GM18520 (cell line): Measurements from ENCODE around the gene SETX.
"Not testable (repeated sequence)": the region's sequence is repeated elsewhere in the genome, so short reads cannot be mapped to it uniquely, and the experiment has no call there.

Experiments
- ATAC-seq: cut with Tn5 transposase; IDR thresholded peaks from one replicate; pipeline ENCODE4 v1.9.1; 2021; ENCODE audit not compliant: unreplicated experiment

Gene SETX

DNA sequence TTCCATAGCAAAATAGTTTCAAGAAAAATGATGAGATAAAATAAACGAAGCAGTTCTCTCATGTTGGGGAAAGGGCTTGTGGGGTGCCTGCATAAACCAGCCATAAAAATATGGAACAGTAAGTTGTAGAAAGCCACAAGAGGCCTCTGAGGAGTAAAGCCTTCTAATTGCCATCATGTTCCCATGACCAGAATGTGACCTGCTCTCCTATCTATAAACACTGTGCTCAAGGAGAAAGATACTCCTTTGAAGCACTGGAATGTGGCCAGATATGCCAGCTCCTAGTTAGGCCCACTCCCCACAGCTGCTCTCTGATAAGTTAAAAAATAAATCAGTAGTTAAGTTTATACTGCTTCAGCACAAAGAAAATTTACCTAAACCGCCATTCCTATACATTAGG is 65.8 kb downstream of the SETX start:
- ATAC-seq = no peak

DNA sequence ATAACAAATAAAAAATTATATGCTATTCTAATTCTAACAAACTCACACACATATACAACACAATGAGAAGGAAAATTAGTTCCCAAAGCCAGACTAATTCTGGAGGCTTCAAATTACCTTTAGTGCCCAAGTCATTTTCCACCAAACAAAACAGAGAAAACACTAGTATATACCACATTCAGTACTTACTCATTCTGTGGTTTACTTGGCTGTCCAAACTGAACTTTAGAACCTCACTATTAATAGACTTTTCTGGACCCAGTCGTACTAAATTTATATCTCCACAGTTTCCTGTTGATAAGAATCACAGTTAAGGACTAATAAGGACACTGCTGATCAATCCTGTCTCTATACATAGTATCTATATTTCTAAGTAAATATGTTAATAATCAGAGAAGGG is 66.4 kb downstream of the SETX start:
- ATAC-seq = no peak

DNA sequence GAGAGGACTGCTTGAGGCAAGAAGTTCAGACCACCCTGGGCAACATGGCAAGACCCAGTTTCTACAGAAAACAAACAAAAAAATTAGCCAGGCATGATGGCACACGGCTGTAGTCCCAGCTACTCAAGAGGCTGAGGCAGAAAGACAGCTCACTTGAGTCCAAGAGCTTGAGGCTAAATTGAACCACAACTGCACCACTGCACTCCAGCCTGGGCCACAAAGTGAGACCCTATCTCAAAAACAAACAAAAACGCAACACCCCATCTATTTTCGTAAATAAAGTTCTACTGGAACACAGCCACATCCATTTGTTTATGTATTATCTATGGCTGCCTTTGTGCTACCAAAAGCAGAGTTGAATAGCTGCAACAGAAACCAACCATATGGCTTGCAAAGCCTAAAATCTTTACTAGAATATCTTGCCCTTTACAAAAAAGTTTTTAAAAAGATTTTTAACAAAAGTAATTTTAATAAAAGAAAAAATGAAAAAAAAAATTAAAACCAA is 67.5 kb downstream of the SETX start:
- ATAC-seq = no peak

DNA sequence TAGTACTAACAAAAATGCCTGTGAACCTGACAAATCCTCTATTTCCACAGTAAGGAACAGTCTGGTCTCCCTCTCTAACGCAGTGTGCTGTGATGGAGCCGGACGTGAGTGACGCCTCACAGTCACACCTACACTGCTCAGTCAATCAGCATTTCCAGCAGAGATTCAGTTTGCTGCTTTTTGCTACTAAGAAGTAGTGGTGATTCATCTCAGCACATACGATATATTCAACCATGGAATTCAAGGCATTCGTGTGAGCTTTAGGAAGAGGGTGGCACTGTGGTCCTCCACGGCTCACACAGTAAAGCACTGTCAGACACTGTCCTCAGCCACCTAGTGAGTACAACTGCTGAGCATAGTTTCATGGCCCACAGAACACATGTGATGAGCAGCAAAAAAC is 70.9 kb downstream of the SETX start:
- ATAC-seq = no peak

DNA sequence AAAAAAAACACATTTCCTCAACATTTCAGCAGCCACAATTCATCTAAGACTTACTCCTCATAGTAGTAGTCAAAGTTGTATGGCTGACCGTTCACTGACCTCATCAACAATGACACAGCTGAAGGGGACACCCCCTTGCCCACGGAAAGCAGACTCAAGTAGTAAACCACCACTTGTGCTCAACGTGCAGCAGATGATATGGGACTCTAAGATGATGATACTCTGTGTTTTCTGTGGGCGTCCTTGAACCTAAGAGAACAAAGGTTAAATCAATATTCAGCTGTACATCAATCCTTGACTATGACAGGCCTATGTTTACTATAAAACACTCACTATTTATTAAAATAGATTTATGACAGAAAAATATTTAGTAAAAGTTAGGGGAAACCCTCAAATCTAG is 71.6 kb downstream of the SETX start:
- no peak for ATAC-seq

DNA sequence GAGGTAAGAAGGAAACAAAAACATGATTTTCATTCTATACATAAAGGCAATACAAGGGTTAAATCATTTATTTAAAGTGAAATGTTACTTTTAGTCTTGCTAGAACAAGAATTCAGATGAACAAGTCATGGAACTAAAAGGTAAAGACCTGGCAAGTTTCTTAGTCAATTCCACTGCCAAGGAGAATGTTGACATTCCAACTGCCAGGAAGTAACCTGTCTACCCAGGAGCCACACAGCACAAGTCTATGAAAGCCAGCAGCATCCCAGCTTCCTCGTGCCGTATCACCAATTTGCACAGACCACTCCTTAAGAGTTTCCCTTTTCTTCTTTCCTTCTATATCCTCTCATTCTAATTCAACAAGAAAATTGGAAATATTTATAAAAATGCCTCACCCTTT is 79.9 kb downstream of the SETX start:
- ATAC-seq = no peak

DNA sequence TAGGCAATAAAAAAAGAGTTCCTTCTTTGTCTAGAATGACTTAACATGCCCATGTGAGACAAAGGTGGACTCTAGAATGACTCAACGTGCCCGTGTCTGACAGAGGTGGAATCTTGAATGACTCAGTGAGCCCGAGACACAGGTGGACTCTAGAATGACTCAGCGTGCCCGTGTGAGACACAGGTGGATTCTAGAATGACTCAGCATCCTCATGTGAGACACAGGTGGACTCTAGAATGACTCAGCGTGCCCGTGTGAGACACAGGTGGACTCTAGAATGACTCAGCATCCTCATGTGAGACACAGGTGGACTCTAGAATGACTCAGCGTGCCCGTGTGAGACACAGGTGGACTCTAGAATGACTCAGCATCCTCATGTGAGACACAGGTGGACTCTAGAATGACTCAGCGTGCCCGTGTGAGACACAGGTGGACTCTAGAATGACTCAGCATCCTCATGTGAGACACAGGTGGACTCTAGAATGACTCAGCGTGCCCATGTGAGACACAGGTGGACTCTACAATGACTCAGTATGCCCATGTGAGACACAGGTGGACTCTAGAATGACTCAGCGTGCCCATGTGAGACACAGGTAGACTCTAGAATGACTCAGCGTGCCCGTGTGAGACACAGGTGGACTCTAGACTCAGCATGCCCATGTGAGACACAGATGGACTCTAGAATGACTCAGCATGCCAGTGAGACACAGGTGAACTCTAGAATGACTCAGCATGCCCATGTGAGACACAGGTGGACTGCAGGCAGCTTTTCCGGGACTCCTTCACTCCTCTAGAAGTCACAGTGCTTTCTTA is 84.9 kb downstream of the SETX start:
- not testable (repeated sequence) for ATAC-seq

DNA sequence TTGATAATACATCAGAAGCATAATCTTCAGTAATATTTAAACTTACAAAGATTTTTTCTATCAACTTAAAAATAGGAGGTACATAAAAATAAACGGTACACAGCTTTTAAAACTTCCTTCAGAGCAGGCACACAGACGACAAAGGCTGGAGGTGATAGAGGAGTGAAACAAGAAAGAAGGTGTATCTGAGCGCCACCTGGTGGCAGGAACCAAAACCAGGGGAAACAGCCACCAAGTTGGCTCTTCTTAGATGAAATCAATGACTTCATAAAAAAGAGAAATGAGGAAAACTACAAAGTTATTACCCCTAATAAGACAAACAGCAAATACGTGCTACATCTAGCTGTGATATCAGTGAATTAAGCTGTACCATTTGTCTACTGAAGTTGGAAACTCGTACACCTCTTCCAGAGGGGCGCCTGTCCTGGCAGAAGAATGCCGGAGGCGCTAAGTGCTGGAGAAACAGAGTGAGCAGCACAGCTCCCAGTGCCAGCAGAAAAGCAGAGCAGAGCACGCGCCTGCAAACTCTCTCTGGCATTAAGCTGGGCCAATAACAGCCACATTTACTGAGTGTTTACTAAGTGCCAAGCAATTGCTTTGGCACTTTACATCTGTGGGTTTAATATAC is 85.9 kb downstream of the SETX start:
- ATAC-seq = no peak

DNA sequence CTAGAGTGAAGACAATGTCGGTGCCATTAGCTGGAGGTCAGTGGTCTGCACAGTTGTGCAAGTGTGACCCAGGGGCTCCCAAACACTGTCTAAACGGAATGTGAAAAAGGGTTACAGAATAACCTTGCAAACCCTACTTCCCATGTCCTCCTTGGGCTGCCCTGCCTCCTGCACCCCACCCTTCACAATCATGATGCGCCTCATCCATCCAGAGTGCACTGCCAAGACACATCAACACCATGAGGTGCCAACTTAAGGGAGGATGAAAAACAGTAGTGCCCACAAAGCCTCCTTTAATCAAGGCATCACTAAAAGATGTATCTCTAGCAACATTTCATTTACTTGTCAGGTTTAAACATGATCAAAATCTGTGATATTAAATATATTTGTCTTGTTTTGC is 87.1 kb downstream of the SETX start:
- ATAC-seq = no peak

DNA sequence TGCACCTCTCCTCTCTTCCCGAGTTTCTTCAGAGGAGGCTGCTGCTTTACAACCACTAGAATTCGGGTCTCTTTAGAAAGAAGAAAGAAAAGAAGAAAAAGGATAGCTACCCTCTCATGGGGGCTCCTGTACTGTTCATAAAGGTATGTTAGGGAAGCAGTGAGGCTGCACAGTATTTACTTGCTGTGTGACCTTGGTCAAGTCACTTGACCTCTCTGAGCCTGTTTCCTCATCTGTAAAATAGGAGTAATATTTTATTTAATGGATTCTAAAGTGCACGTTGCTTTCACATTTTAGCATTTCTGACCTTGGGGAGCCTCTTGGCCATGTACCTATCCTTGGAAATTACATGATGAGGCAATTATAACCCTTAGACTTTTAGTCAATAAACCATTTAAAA is 88.8 kb downstream of the SETX start:
- ATAC-seq = no peak

DNA sequence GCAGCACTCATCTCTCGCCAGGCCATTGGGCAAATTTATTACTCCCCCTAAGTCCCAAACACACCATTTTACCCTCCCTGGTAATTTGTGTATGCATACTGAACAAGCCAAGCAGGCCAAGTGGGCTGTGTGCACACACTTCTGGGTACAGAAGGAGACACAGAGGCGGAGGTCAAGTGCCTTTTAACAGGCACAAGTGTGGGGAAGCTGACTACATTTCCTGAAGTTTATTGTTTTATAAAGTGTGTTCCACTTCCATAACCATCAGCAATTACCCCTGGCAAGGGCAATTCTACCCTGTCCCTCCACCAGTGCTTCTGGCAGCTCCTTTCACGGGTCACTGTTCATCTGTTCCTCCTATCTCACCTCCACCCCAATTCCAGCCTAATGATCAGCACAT is 93.9 kb downstream of the SETX start:
- ATAC-seq = no peak

DNA sequence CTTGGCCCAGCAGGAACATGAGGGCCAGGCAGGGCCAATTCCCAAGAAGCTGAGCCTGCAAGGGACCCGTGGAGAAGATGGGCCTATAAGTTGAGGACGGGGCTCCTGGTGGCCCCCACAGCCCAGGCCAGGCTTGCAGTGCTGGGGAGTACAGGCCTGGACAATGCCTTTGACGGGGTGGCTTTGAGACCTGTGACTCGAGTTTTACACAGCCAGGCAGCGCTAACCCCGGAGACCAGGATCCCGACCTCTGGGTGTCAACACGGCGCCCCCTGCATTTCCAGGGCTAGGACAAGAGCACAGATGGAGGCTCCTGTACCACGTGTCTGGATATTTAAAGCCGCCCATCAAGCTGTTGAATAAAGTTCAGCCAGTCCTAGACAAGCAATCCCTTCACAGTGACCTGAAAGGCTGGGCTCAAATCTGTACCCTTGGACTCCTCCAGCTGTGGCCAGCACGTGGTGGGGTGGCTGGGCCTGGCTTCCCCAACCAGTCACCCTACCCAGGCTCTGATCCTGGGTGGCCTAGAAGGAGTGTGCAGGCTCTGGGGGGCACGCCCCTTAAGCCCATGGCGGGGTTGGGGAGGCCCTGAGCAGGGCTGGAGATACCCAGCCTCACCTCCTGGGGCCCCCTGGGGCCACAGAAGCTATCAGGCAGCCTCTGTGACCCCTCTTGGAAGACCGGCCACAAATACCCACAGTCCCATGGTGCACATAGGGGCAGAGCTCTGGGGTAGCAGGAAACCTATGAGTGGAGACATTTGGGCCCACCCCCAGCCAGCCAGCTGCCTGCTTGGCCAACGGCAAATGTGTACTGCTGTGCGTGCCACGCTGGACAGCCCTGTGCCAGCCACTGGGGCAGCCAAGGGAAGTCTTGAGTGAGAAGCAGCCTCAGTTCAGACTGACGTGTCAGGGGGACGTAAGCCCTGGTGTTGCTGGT is 104.2 kb downstream of the SETX start:
- ATAC-seq = no peak

DNA sequence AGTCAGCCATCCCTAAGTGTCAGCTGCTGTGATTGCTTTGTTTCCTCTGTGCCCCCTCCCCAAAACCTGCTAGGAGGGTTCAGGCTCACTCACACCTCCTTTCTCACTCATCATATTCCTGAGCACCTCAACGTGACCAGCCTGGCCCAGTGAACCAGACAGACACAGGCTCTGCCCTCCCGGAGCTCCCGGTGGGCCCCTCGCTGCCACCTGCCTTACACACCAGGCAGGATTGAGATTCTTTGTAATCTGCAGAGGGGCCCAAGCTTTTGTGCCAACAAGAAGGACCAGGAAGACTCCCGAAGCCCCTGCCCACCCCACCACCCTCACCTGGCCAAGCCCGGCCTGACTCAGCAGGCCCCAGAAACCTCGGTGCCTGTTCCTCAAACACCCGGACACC is 105.1 kb downstream of the SETX start:
- no peak for ATAC-seq

DNA sequence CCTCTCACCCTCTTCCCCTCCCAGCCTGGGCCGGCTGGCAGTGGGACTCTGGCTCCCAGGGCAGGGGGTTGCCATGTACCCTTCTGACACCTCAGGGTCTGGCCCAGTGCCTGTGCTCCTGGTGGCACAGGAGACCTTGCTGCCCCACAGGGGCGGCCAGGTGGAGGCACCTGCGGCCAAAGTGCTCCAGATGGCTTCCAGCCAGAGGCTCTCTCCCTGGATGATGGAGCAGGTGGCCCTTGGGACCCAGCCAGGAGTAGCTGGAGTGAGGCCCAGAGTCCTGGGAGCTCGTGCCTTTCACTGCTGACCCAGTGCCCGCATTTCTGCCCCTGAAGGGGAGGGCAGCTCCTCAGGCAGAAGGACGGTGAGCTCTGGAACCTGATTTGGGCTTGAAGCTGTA is 105.7 kb downstream of the SETX start:
- ATAC-seq = no peak

DNA sequence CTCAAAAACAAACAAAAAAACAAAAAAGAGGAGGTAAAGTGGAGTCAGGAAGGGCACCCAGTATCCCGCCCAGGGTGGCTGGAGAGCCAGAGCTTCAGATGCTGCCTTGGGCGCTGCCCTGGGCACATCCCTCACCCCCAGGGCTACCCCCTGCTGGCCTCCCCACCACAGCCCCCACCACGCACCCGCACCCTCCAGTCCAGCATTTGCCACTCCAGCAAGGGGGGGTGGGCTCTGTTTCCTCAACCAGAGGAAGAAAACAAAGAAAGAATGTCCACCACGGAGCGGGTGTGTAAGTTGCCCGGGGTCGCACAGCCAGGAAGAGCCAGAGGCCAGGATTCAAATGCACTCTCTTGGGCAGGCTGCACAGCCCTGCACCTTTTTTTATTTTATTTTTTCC is 106.8 kb downstream of the SETX start:
- ATAC-seq = no peak

DNA sequence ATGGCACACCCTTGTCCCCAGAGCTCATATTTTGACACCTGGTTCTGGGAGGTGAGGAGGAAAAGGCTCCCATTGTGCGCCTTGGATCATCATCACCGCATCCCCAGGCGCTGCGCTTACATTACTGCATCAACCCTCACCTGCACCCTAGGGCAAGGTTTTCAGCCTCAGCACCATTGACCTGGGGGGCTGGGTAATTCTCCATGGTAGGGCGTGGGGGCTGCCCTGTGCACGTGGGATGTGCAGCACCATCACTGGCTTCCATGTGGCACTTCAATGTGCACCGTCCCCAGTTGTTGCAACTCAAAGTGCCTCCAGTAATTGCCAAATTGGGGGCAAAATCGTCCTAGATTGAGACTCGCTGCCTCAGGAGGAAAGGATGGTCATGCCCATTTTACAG is 109.3 kb downstream of the SETX start:
- ATAC-seq = no peak

DNA sequence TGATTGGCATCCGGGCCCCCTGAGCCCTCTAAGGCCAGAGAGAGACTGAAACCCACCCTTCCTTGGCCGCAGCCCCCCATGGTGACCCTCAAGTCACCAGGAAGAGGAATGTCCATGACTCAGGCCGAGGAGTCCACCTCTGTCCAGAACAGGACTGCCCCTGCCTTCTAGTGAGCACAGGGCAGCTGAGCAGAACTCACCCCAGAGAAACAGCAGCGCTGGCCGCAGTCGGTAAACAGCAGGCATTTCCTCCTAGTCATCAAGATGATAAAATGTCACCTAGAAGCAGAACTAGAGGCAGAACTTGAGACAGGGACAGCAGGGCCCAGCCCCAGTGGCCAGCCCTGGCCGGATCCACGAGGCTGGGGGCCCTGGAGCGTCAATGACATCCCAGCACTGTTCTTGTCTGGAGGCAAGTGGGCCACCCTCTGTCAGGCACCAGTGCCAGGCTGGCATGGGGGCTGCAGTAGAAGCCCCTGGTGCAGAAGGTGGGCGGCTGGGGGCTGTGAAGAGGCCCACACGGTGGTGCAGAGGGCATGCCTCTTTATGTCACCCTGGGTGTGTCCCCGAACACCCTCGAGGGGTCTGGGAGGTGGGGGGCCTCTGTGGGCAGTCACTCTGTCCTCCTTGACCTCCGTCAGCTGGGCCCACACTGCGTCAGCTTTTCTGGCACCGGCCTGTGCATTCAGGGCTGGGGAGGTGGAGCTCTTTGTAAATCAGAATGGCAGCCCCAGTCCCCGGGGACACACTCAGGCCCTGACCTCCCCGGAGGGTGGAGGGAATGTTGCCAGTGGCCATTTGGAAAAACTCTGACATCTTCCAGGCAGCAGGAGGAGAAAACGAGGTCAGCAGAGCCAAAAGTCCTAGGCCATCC is 110.0 kb downstream of the SETX start:
- ATAC-seq = no peak

DNA sequence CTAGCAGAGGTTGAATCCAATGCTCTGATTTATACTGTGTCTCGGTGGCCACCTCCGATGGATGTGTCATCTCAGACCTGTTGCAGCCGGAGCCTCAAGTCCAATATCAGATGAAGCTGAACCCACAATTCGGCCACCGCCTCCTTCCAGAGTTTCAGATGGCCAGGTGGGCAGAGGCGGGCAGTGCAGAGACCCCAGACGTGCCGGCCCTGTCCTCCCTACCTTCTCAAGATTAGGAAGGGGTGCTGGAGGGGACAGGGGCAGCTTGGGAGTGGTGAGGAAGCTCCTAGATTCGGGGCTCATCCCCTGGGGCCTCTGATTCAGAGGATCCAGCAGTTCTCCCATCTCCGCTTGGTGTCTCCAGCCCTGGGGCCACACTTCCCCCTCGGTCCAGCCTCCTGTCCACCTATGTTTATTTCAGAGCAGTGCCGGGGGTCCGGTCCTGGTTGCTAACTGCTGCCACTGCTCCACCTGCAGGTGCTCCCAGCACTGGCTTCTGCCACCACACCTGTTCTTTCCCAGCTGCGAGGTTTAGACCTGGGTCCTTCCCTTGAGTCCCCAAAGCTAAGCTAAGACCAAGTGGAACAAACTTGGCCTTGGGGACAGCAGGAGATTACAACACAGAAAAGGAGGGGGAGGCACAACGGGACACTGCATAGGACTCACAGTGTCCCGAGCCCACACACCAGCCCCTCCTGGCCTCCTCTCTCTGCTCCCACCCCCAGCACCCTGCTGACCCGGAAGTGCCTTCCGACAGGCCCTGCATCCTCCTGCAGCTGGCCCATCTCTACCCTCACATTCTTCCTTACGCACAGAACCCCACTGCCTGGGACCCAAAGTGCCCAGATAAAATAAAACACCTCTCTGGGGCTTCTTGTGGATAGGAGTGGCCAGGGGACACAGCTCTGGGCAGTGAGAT is 111.4 kb downstream of the SETX start:
- ATAC-seq = no peak

DNA sequence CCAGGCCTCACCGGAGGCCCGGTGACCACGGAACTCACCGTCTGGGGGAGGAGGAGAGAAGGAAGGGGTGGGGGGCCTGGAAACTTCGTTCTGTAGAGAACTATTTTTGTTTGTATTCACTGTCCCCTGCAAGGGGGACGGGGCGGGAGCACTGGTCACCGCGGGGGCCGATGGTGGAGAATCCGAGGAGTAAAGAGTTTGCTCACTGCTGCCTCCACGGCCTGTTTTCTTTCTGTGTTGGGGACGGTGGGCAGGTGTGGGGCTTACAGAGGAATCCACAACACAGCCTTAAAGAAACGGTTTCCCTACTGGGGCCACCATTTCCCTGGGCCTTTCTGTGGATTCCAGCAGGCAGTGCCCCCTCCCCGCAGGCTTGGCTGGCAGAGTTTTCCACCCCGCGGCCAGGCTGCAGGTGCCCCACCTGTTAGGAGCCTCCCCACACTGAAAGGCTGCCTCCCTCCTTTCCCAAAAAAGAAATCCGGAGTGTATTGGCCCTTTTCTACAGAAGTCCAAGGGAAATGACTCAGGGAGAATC is 112.1 kb downstream of the SETX start:
- ATAC-seq = no peak
